ENCODE results near the gene RBM20.
"Not testable (repeated sequence)": the region's sequence is repeated elsewhere in the genome, so short reads cannot be mapped to it uniquely, and the experiment has no call there.

The RBM20 gene

DNA sequence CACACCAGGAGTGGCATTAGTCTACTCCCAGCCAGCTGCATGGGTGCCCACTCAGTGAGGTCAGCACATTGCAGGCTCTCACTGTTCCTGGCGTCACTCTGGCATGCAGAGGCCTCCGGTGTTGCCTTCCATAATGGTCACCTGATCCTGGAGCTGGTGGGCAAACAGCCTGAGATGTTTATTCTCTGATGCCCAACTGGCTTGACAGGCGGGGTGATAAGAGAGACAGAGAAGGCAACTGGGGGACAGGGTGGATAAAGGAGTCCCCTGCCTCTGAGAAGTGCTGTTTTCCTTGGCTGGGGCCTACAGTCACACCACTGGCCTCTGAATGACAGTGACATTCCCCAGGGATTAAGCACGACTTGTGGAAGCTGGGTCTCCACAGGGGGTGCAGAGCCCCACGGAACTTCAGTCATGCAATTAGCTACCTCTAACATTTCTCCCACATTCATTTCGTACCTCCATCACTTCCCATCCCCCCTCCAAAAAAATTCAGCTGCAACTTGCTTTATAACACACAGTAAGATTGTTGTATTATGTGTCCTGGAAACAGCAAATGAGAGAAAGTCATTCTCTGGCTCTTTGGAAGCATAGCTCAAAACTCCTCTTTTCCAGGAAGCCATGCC, 7.1 kb upstream of the RBM20 start:
- Histone ChIP-seq H3K27ac (replicated peaks) (no peak overlapping the region), H3K4me3 (replicated peaks; ENCODE audit: insufficient read depth, low read length) (no peak overlapping the region), H3K27me3 (ENCODE audit: insufficient read depth, poor library complexity, severe bottlenecking) (peaks cover 13% of the 10 kb centered on the region)
- DNase-seq (ENCODE audit: low read depth in 1 of 2, low spot score in 1 of 2), result no peak
- TF ChIP-seq SPI1 (IDR thresholded peaks at IDR 0.05; ENCODE audit: borderline replicate concordance, low read depth) (no peak), POLR2AphosphoS5 (IDR thresholded peaks at IDR 0.05; ENCODE audit: low read depth) (no peak), REST (IDR thresholded peaks at IDR 0.05; ENCODE audit: insufficient replicate concordance, low read depth) (no peak), GABPA (IDR thresholded peaks at IDR 0.05; ENCODE audit: low read depth) (no peak)
- TF ChIP-seq, protein P1, sequence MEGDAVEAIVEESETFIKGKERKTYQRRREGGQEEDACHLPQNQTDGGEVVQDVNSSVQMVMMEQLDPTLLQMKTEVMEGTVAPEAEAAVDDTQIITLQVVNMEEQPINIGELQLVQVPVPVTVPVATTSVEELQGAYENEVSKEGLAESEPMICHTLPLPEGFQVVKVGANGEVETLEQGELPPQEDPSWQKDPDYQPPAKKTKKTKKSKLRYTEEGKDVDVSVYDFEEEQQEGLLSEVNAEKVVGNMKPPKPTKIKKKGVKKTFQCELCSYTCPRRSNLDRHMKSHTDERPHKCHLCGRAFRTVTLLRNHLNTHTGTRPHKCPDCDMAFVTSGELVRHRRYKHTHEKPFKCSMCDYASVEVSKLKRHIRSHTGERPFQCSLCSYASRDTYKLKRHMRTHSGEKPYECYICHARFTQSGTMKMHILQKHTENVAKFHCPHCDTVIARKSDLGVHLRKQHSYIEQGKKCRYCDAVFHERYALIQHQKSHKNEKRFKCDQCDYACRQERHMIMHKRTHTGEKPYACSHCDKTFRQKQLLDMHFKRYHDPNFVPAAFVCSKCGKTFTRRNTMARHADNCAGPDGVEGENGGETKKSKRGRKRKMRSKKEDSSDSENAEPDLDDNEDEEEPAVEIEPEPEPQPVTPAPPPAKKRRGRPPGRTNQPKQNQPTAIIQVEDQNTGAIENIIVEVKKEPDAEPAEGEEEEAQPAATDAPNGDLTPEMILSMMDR (IDR thresholded peaks at IDR 0.05; ENCODE audit: insufficient read depth, low read length), result no peak

- DNase-seq (ENCODE audit: low read depth in 1 of 2, low spot score in 1 of 2), result no peak
These were observed 6.5 kb upstream of the RBM20 start for GRCh38 chr10:110637558-110638053.

GRCh38 chr10:110638319-110638718, 5.8 kb upstream of the RBM20 start:
- no peak overlapping the region for H3K4me3 ChIP-seq (replicated peaks; ENCODE audit: insufficient read depth, low read length)
- TF ChIP-seq POLR2AphosphoS5 (IDR thresholded peaks at IDR 0.05; ENCODE audit: low read depth) (no peak), REST (IDR thresholded peaks at IDR 0.05; ENCODE audit: insufficient replicate concordance, low read depth) (no peak), GABPA (IDR thresholded peaks at IDR 0.05; ENCODE audit: low read depth) (no peak), SPI1 (IDR thresholded peaks at IDR 0.05; ENCODE audit: borderline replicate concordance, low read depth) (no peak)
- no peak for DNase-seq (ENCODE audit: low read depth in 1 of 2, low spot score in 1 of 2)
- peaks cover 26% of the 10 kb centered on the region for H3K27me3 ChIP-seq (ENCODE audit: insufficient read depth, poor library complexity, severe bottlenecking)
- no peak overlapping the region for H3K27ac ChIP-seq (replicated peaks)

More at GRCh38 chr10:110637558-110638053, 6.5 kb upstream of the RBM20 start:
- H3K27me3 ChIP-seq (ENCODE audit: insufficient read depth, poor library complexity, severe bottlenecking), result peaks cover 19% of the 10 kb centered on the region
- H3K4me3 ChIP-seq (replicated peaks; ENCODE audit: insufficient read depth, low read length), result no peak overlapping the region
- TF ChIP-seq, protein P1 (IDR thresholded peaks at IDR 0.05; ENCODE audit: insufficient read depth, low read length), result no peak
- TF ChIP-seq POLR2AphosphoS5 (IDR thresholded peaks at IDR 0.05; ENCODE audit: low read depth), result no peak
- TF ChIP-seq SPI1 (IDR thresholded peaks at IDR 0.05; ENCODE audit: borderline replicate concordance, low read depth), result no peak
- no peak for TF ChIP-seq REST (IDR thresholded peaks at IDR 0.05; ENCODE audit: insufficient replicate concordance, low read depth)
- no peak for TF ChIP-seq GABPA (IDR thresholded peaks at IDR 0.05; ENCODE audit: low read depth)
- H3K27ac ChIP-seq (replicated peaks), result no peak overlapping the region

- not testable (repeated sequence) for H3K4me3 ChIP-seq (replicated peaks; ENCODE audit: insufficient read depth, low read length); DNase-seq (ENCODE audit: low read depth in 1 of 2, low spot score in 1 of 2); H3K27ac ChIP-seq (replicated peaks)
- H3K27me3 ChIP-seq (ENCODE audit: insufficient read depth, poor library complexity, severe bottlenecking), result peaks cover 30% of the 10 kb centered on the region
These were observed 5.1 kb upstream of the RBM20 start for GRCh38 chr10:110639046-110639445.

DNA sequence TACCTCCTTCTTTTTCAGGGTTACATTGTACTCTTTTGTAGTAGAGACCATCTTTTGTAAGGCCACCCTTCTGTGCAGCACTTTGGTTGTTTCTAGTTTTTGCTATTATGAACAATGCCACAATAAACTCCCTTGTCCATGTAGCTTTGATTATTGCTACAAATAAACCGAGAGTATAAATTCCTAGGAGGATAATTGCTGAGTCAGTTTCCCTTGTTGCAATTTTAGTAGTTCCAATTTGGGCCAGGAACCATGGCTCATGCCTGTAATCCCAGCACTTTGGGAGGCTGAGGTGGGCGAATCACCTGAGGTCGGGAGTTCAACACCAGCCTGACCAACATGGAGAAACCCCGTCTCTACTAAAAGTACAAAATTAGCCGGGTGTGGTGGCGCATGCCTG, 4.3 kb upstream of the RBM20 start:
- not testable (repeated sequence) for H3K4me3 ChIP-seq (replicated peaks; ENCODE audit: insufficient read depth, low read length); H3K27ac ChIP-seq (replicated peaks); DNase-seq (ENCODE audit: low read depth in 1 of 2, low spot score in 1 of 2)
- peaks cover 34% of the 10 kb centered on the region for H3K27me3 ChIP-seq (ENCODE audit: insufficient read depth, poor library complexity, severe bottlenecking)
